Thoracic aorta (tissue), 2 donors: ENCODE data around the gene CERS5. TPM values are rescaled to one million over a fixed set of nuclear protein-coding genes. Genes with fewer than 3 reads are reported as not detected.

Experiments used
- ATAC-seq: fragments of 150-250 bp; one replicate; pipeline ENCODE4 v1.8.0; 2017; ENCODE audit warnings: low read depth; ENCODE audit not compliant: insufficient number of reproducible peaks, low FRiP score
- DNase-seq: peaks from one replicate; pipeline ENCODE4 v3.0.0-alpha.2; 2020; ENCODE audit warnings: low spot score
- H3K27ac ChIP-seq, 2 donors: fragments of 200-600 bp; sonication (generic); 1 replicate in 1 of 2; 2 replicates in 1 of 2; pipeline ENCODE4 v1.5.1; 2016; ENCODE audit warnings: mild to moderate bottlenecking in 2 of 2, moderate library complexity in 2 of 2
- H3K27me3 ChIP-seq: fragments of 200-600 bp; sonication (generic); replicated peaks from 2 replicates; pipeline ENCODE4 v1.6.0; 2016; ENCODE audit warnings: mild to moderate bottlenecking; ENCODE audit not compliant: insufficient read depth
- H3K36me3 ChIP-seq: fragments of 200-600 bp; sonication (generic); one replicate; pipeline ENCODE4 v1.5.1; 2016
- H3K4me1 ChIP-seq, 2 donors: fragments of 200-600 bp; sonication (generic); 1 replicate in 1 of 2; 2 replicates in 1 of 2; pipeline versions ENCODE4 v1.5.1 to v1.6.0; 2016; ENCODE audit warnings: low read depth in 2 of 2, mild to moderate bottlenecking in 1 of 2; ENCODE audit not compliant: control insufficient read depth in 1 of 2
- H3K4me3 ChIP-seq: fragments of 200-600 bp; sonication (generic); 2 replicates; pipeline ENCODE4 v1.5.1; 2016; ENCODE audit warnings: mild to moderate bottlenecking
- H3K9me3 ChIP-seq: fragments of 200-600 bp; sonication (generic); 2 replicates; pipeline ENCODE4 v1.5.1; 2016
- total RNA-seq, 2 donors: library from RNA; depleted of rRNA; stranded (reverse); fragments of >200 nt; gene quantifications; one replicate each; pipeline versions ENCODE4 v1.1.0 to v1.2.3, GENCODE V29; 2016
- TF ChIP-seq, protein P1 (sequence below): fragments of 200-600 bp; sonication (generic); IDR thresholded peaks from one replicate; pipeline ENCODE4 v1.5.1; 2019; ENCODE audit warnings: antibody characterized with exemption

CERS5 gene
- total RNA-seq, 2 donors from 2014 or later: 34.6 to 73.5 TPM

GRCh38 chr12:50200552-50201273, 33.5 kb upstream of the CERS5 start:
- H3K27me3 ChIP-seq: no peaks in the 10 kb centered on the region
- no peak overlapping the region for H3K27ac ChIP-seq
- peaks cover 0 to 13% of the 10 kb centered on the region in 2 donors for H3K4me1 ChIP-seq
- ATAC-seq (no peak), DNase-seq (no peak)
- H3K36me3 ChIP-seq: peaks cover 52% of the 10 kb centered on the region
- no peak overlapping the region for H3K4me3 ChIP-seq
- TF ChIP-seq, protein P1, sequence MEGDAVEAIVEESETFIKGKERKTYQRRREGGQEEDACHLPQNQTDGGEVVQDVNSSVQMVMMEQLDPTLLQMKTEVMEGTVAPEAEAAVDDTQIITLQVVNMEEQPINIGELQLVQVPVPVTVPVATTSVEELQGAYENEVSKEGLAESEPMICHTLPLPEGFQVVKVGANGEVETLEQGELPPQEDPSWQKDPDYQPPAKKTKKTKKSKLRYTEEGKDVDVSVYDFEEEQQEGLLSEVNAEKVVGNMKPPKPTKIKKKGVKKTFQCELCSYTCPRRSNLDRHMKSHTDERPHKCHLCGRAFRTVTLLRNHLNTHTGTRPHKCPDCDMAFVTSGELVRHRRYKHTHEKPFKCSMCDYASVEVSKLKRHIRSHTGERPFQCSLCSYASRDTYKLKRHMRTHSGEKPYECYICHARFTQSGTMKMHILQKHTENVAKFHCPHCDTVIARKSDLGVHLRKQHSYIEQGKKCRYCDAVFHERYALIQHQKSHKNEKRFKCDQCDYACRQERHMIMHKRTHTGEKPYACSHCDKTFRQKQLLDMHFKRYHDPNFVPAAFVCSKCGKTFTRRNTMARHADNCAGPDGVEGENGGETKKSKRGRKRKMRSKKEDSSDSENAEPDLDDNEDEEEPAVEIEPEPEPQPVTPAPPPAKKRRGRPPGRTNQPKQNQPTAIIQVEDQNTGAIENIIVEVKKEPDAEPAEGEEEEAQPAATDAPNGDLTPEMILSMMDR: no peak
- H3K9me3 ChIP-seq: no peaks in the 10 kb centered on the region

GRCh38 chr12:50198829-50199228, 31.7 kb upstream of the CERS5 start:
- Histone ChIP-seq H3K4me1 (peaks cover 0 to 13% of the 10 kb centered on the region in 2 donors), H3K27ac (peak overlapping the region in 1 of 2 donors; percentile 43), H3K9me3 (no peaks in the 10 kb centered on the region), H3K27me3 (no peaks in the 10 kb centered on the region), H3K4me3 (no peak overlapping the region), H3K36me3 (peaks cover 40% of the 10 kb centered on the region)
- TF ChIP-seq, protein P1: no peak
- ATAC-seq (no peak), DNase-seq (no peak)

- Histone ChIP-seq H3K27ac (no peak overlapping the region), H3K36me3 (peaks cover 32% of the 10 kb centered on the region), H3K4me3 (no peak overlapping the region), H3K4me1 (peaks cover 0 to 19% of the 10 kb centered on the region in 2 donors), H3K9me3 (no peaks in the 10 kb centered on the region), H3K27me3 (no peaks in the 10 kb centered on the region)
- ATAC-seq: no peak
- TF ChIP-seq, protein P1: no peak
- no peak for DNase-seq
These were observed 30.1 kb upstream of the CERS5 start for GRCh38 chr12:50197297-50197727.

GRCh38 chr12:50196537-50196936, 29.4 kb upstream of the CERS5 start:
- H3K9me3 ChIP-seq: no peaks in the 10 kb centered on the region
- peaks cover 0 to 19% of the 10 kb centered on the region in 2 donors for H3K4me1 ChIP-seq
- peak overlapping the region in 1 of 2 donors; percentile 20 for H3K27ac ChIP-seq
- TF ChIP-seq, protein P1: no peak
- DNase-seq (no peak), ATAC-seq (no peak)
- peaks cover 32% of the 10 kb centered on the region for H3K36me3 ChIP-seq
- H3K27me3 ChIP-seq: no peaks in the 10 kb centered on the region
- H3K4me3 ChIP-seq: no peak overlapping the region

- Histone ChIP-seq H3K4me1 (peaks cover 0 to 15% of the 10 kb centered on the region in 2 donors), H3K27ac (peak overlapping the region in 1 of 2 donors; percentile 42), H3K36me3 (peaks cover 32% of the 10 kb centered on the region), H3K9me3 (no peaks in the 10 kb centered on the region), H3K4me3 (no peak overlapping the region), H3K27me3 (no peaks in the 10 kb centered on the region)
- TF ChIP-seq, protein P1: no peak
- ATAC-seq: no peak
- DNase-seq: no peak
These were observed 28.7 kb upstream of the CERS5 start for GRCh38 chr12:50195832-50196231.
